Adrenal gland (tissue), 5 donors: ENCODE results near the gene IGF2R.

ENCODE experiments used
- CTCF ChIP-seq, 6 experiments: fragments of 450-650 bp in 4 of 6; fragments of 200-600 bp in 2 of 6; sonication (generic) in 1 of 6; IDR thresholded peaks; 1 replicate in 5 of 6; 2 replicates in 1 of 6; pipeline versions ENCODE4 v1.5.1 to v1.8.0; 2016 to 2021; ENCODE audit warnings: antibody characterized with exemption in 6 of 6, mild to moderate bottlenecking in 2 of 6, moderate library complexity in 1 of 6
- POLR2A ChIP-seq, 2 donors: fragments of 450-650 bp; IDR thresholded peaks; one replicate each; pipeline ENCODE4 v1.6.1; 2017; ENCODE audit warnings: antibody characterized with exemption in 2 of 2, mild to moderate bottlenecking in 2 of 2, moderate library complexity in 1 of 2
- donor health status: DM: no; HTN: no; CAD: no.

GRCh38 chr6:159934181-159934580 is 34.7 kb upstream of the IGF2R start:
- no peak for TF ChIP-seq CTCF (IDR thresholded peaks at IDR 0.05)
- no peak for TF ChIP-seq POLR2A (IDR thresholded peaks at IDR 0.05)
